Measurements from ENCODE around the gene TMEM161A.

Gene TMEM161A

GRCh38 chr19:19101540-19101939 is 36.7 kb downstream of the TMEM161A start:
- no peak overlapping the region for H3K4me3 ChIP-seq
- H3K36me3 ChIP-seq: peaks cover 4 to 58% (median 38%) of the 10 kb centered on the region in 11 experiments; a peak in 15 of 22 replicates
- peaks cover 11 to 25% (median 22%) of the 10 kb centered on the region in 10 experiments; a peak in 19 of 20 replicates for H3K4me1 ChIP-seq
- TF ChIP-seq Cebpa-rat (IDR thresholded peaks at IDR 0.05): no peak
- no peak overlapping the region for H3K9ac ChIP-seq
- H4K20me1 ChIP-seq: peaks cover 0 to 15% (median 0%) of the 10 kb centered on the region in 11 experiments; a peak in 1 of 22 replicates
- H3K9me3 ChIP-seq (replicated peaks in 1 of 11): no peaks in the 10 kb centered on the region
- H3K27me3 ChIP-seq: no peaks in the 10 kb centered on the region
- H3K4me2 ChIP-seq: no peak overlapping the region
- H3K27ac ChIP-seq: no peak overlapping the region

- no peak overlapping the region for H3K4me3 ChIP-seq
- TF ChIP-seq Cebpa-rat (IDR thresholded peaks at IDR 0.05): no peak
- peaks cover 4 to 62% (median 38%) of the 10 kb centered on the region in 11 experiments; a peak in 15 of 22 replicates for H3K36me3 ChIP-seq
- H3K27ac ChIP-seq: no peak overlapping the region
- H4K20me1 ChIP-seq: peaks cover 0 to 15% (median 0%) of the 10 kb centered on the region in 11 experiments; a peak in 1 of 22 replicates
- no peaks in the 10 kb centered on the region for H3K27me3 ChIP-seq
- no peak overlapping the region for H3K4me2 ChIP-seq
- peaks cover 0 to 2% (median 0%) of the 10 kb centered on the region in 10 experiments; a peak in 1 of 20 replicates for H3K4me1 ChIP-seq
- H3K9me3 ChIP-seq (replicated peaks in 1 of 11): no peaks in the 10 kb centered on the region
- no peak overlapping the region for H3K9ac ChIP-seq
These were observed 39.3 kb downstream of the TMEM161A start for GRCh38 chr19:19098703-19099632.

DNA sequence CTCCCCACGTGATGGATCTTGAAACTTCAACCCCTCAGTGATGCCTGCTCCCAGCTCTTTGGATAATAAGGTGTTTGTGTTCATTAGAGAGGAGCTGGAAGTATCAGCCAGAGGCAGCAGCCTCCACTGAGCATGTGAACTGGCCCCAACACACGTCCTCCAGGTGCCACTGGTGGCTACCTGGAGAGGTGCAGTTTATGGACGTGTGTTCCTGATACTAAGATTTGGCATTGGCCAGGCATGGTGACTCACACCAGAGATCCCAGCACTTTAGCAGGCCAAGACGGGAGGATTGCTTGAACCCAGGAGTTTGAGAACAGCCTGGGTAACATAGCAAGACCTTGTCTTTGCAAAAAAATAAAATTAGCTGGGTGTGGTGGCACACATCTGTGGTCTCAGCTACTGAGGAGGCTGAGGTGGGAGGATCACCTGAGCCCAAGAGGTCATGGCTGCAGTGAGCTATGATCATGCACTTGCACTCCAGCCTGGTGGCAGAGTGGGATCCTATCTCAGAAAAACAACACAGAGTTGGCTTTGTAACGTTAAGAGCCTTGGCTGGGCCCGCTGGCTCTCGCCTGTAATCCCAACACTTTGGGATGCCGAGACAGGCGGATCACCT is 40.1 kb downstream of the TMEM161A start:
- no peaks in the 10 kb centered on the region for H3K9me3 ChIP-seq (replicated peaks in 1 of 11)
- no peaks in the 10 kb centered on the region for H3K4me1 ChIP-seq
- H3K4me3 ChIP-seq: no peak overlapping the region
- no peak overlapping the region for H3K9ac ChIP-seq
- no peaks in the 10 kb centered on the region for H3K27me3 ChIP-seq
- H3K36me3 ChIP-seq: peaks cover 4 to 62% (median 38%) of the 10 kb centered on the region in 11 experiments; a peak in 15 of 22 replicates
- peaks cover 0 to 18% (median 0%) of the 10 kb centered on the region in 11 experiments; a peak in 2 of 22 replicates for H4K20me1 ChIP-seq
- no peak overlapping the region for H3K4me2 ChIP-seq
- TF ChIP-seq Cebpa-rat (IDR thresholded peaks at IDR 0.05): no peak
- H3K27ac ChIP-seq: no peak overlapping the region

GRCh38 chr19:19096641-19097627 is 41.3 kb downstream of the TMEM161A start:
- Histone ChIP-seq H3K4me1 (no peaks in the 10 kb centered on the region), H3K27me3 (no peaks in the 10 kb centered on the region), H3K4me3 (no peak overlapping the region), H3K27ac (no peak overlapping the region), H3K9me3 (replicated peaks in 1 of 11) (no peaks in the 10 kb centered on the region), H3K9ac (no peak overlapping the region), H3K36me3 (peaks cover 4 to 53% (median 38%) of the 10 kb centered on the region in 11 experiments; a peak in 15 of 22 replicates), H3K4me2 (no peak overlapping the region), H4K20me1 (peaks cover 0 to 30% (median 0%) of the 10 kb centered on the region in 11 experiments; a peak in 3 of 22 replicates)
- no peak for TF ChIP-seq Cebpa-rat (IDR thresholded peaks at IDR 0.05)

DNA sequence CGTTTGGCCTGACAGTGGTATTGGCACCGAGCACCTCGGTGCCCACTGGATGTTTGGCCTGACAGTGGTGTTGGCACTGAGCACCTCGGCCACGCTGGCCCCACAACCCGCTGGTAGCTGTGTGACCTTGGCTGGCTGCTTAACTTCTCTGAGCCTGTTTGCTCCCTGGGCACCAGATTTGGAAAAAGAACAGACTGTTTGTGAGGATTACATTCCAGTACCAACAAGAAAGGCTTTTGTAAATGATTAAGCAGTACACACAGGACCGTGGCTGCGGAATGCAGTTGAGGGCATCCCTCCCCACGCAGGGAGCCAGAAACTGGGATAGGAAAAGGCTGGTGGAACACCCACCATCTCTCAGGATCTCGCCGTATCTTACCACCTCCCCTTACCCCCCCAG is 42.6 kb downstream of the TMEM161A start:
- peaks cover 4 to 47% (median 26%) of the 10 kb centered on the region in 11 experiments; a peak in 14 of 22 replicates for H3K36me3 ChIP-seq
- no peak overlapping the region for H3K4me3 ChIP-seq
- H3K4me1 ChIP-seq: peaks cover 0 to 3% (median 0%) of the 10 kb centered on the region in 10 experiments; a peak in 3 of 20 replicates
- TF ChIP-seq Cebpa-rat (IDR thresholded peaks at IDR 0.05): no peak
- no peak overlapping the region for H3K9ac ChIP-seq
- peaks cover 0 to 28% (median 0%) of the 10 kb centered on the region in 11 experiments; a peak in 4 of 22 replicates for H4K20me1 ChIP-seq
- H3K27me3 ChIP-seq: no peaks in the 10 kb centered on the region
- no peak overlapping the region for H3K27ac ChIP-seq
- H3K4me2 ChIP-seq: no peak overlapping the region
- H3K9me3 ChIP-seq (replicated peaks in 1 of 11): no peaks in the 10 kb centered on the region

- Histone ChIP-seq H3K27me3 (no peaks in the 10 kb centered on the region), H3K4me1 (peaks cover 0 to 7% (median 0%) of the 10 kb centered on the region in 10 experiments; a peak in 3 of 20 replicates), H4K20me1 (peaks cover 0 to 24% (median 0%) of the 10 kb centered on the region in 11 experiments; a peak in 3 of 22 replicates), H3K4me3 (no peak overlapping the region), H3K36me3 (peaks cover 4 to 41% (median 21%) of the 10 kb centered on the region in 11 experiments; a peak in 13 of 22 replicates), H3K9ac (no peak overlapping the region), H3K4me2 (no peak overlapping the region), H3K27ac (no peak overlapping the region), H3K9me3 (replicated peaks in 1 of 11) (no peaks in the 10 kb centered on the region)
- TF ChIP-seq Cebpa-rat (IDR thresholded peaks at IDR 0.05): no peak
These were observed 43.8 kb downstream of the TMEM161A start for GRCh38 chr19:19094513-19094912.

DNA sequence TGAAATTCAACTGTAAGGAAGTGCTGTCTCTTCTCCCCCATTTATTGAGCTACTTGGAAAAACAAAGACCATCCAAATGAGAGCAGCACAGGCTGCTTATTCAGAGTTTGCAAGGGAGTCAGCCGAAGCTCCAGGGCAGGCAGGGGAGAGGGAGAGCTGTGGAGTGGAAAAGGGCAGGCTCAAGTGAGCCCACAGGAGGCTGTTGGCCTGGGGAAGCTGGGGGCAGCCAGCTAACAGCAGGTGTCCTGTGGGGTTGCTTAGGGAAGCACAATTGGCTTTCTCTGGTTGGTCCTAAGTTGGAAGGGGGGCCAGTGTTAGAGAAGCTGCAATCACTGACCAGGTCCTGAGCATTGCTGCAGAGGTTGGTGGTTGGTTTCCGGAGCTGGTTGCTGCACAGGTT is 50.6 kb downstream of the TMEM161A start:
- H3K27ac ChIP-seq: no peak overlapping the region
- peaks cover 0 to 7% (median 0%) of the 10 kb centered on the region in 10 experiments; a peak in 3 of 20 replicates for H3K4me1 ChIP-seq
- H4K20me1 ChIP-seq: peaks cover 0 to 23% (median 0%) of the 10 kb centered on the region in 11 experiments; a peak in 4 of 22 replicates
- H3K4me2 ChIP-seq: no peak overlapping the region
- H3K9ac ChIP-seq: no peak overlapping the region
- peaks cover 0 to 16% (median 0%) of the 10 kb centered on the region in 11 experiments; a peak in 6 of 22 replicates for H3K36me3 ChIP-seq
- no peaks in the 10 kb centered on the region for H3K27me3 ChIP-seq
- H3K4me3 ChIP-seq: no peak overlapping the region
- no peaks in the 10 kb centered on the region for H3K9me3 ChIP-seq (replicated peaks in 1 of 11)
- no peak for TF ChIP-seq Cebpa-rat (IDR thresholded peaks at IDR 0.05)
